Endothelial cell of umbilical vein (primary cell): Measurements from ENCODE around the gene PRKCB. TPM values are rescaled to one million over a fixed set of nuclear protein-coding genes. Genes with fewer than 3 reads are reported as not detected.

Experiments
- BruUV-seq: library from RNA; stranded (reverse); fragments of 400-500 nt; replicated peaks from 2 replicates; lab custom pipeline; 2021; lab: Mats Ljungman, UMichigan
- CTCF ChIA-PET: fragments of 300-600, 350-600 bp; sonication (Branson Sonifier 250); formaldehyde crosslinking; loops from one replicate; lab custom pipeline; 2021; ENCODE audit warnings: antibody characterized with exemption, inconsistent platforms; lab: Charles Lee
- POLR2A ChIA-PET: fragments of 300-600, 350-600 bp; sonication (Branson Sonifier 250); formaldehyde crosslinking; loops from one replicate; lab custom pipeline; 2021; ENCODE audit warnings: antibody characterized with exemption, inconsistent platforms; lab: Charles Lee
- DNase-seq: peaks from one replicate; pipeline ENCODE4 v3.0.0-alpha.2; 2011; ENCODE audit warnings: low read depth, low spot score
- FAIRE-seq: peaks from 2 replicates; lab custom pipeline; 2011; peaks lifted over from hg19 to GRCh38; lab: Jason Lieb, UNC
- H2AFZ ChIP-seq: 2 replicates; pipeline ENCODE4 v1.6.0; 2012; ENCODE audit warnings: low read depth, low read length, control low read depth, inconsistent platforms
- H3K27ac ChIP-seq: 2 replicates; pipeline ENCODE4 v1.5.1; 2011; ENCODE audit warnings: low read depth, mild to moderate bottlenecking, control low read depth, low read length, moderate library complexity; ENCODE audit not compliant: insufficient read depth
- H3K27me3 ChIP-seq, 2 experiments: 2 replicates each; pipeline versions ENCODE4 v1.6.0 to v1.6.1; 2011; ENCODE audit warnings: low read length in 2 of 2, mixed read lengths in 1 of 2; ENCODE audit not compliant: control insufficient read depth in 2 of 2, insufficient read depth in 2 of 2
- H3K36me3 ChIP-seq, 2 experiments: 2 replicates in 1 of 2; 3 replicates in 1 of 2; pipeline ENCODE4 v1.5.1; 2011; ENCODE audit warnings: low read length in 2 of 2, mild to moderate bottlenecking in 1 of 2, moderate library complexity in 1 of 2; ENCODE audit not compliant: control insufficient read depth in 2 of 2, insufficient read depth in 2 of 2; ENCODE audit errors: extremely low read depth in 1 of 2
- H3K4me1 ChIP-seq: 3 replicates; pipeline ENCODE4 v1.5.1; 2011; ENCODE audit warnings: mild to moderate bottlenecking, low read length; ENCODE audit not compliant: control insufficient read depth, insufficient read depth; ENCODE audit errors: extremely low read depth
- H3K4me2 ChIP-seq: 2 replicates; pipeline ENCODE4 v1.6.1; 2011; ENCODE audit warnings: low read length, control low read depth, mixed read lengths; ENCODE audit not compliant: insufficient read depth
- H3K4me3 ChIP-seq, 3 experiments: fragments of 200-600 bp in 1 of 3; sonication (generic), shearing (Covaris generic) in 1 of 3; replicated peaks in 1 of 3; 2 replicates each; pipeline ENCODE4 v1.5.1; 2011 to 2016; ENCODE audit warnings: control low read depth in 3 of 3, low read length in 3 of 3, mild to moderate bottlenecking in 2 of 3, inconsistent platforms in 1 of 3, low read depth in 1 of 3, moderate library complexity in 1 of 3; ENCODE audit not compliant: insufficient read depth in 1 of 3
- H3K79me2 ChIP-seq: 2 replicates; pipeline ENCODE4 v1.6.0; 2012; ENCODE audit warnings: low read length, inconsistent platforms; ENCODE audit not compliant: control insufficient read depth, insufficient read depth
- H3K9ac ChIP-seq: replicated peaks from 2 replicates; pipeline ENCODE3; 2011; ENCODE audit warnings: low read length, control low read depth; ENCODE audit not compliant: insufficient read depth; ENCODE audit errors: extremely low read depth
- H3K9me1 ChIP-seq: replicated peaks from 3 replicates; pipeline ENCODE4 v1.6.0; 2011; ENCODE audit warnings: mild to moderate bottlenecking, low read length; ENCODE audit not compliant: control insufficient read depth, insufficient read depth; ENCODE audit errors: extremely low read depth
- H3K9me3 ChIP-seq: replicated peaks from 2 replicates; pipeline ENCODE4 v1.5.1; 2012; ENCODE audit warnings: low read length, inconsistent platforms; ENCODE audit not compliant: control insufficient read depth, insufficient read depth
- H4K20me1 ChIP-seq: replicated peaks from 2 replicates; pipeline ENCODE3; 2011; ENCODE audit warnings: mild to moderate bottlenecking, low read length; ENCODE audit not compliant: control insufficient read depth, insufficient read depth; ENCODE audit errors: extremely low read depth
- EZH2 ChIP-seq: IDR thresholded peaks from 2 replicates; pipeline ENCODE4 v1.6.1; 2012; ENCODE audit warnings: borderline replicate concordance, low read depth, mild to moderate bottlenecking, moderate library complexity, low read length, inconsistent platforms; ENCODE audit not compliant: severe bottlenecking
- FOS ChIP-seq: IDR thresholded peaks from 2 replicates; pipeline ENCODE4 v1.6.1; 2011; ENCODE audit warnings: mild to moderate bottlenecking, low read length, moderate library complexity, borderline replicate concordance; ENCODE audit not compliant: insufficient read depth
- GATA2 ChIP-seq: IDR thresholded peaks from 2 replicates; pipeline ENCODE4 v1.7.0; 2011; ENCODE audit warnings: low read depth, mild to moderate bottlenecking, moderate library complexity, mixed read lengths, low read length; ENCODE audit not compliant: insufficient read length, insufficient read depth
- JUN ChIP-seq: IDR thresholded peaks from 2 replicates; pipeline ENCODE4 v1.6.1; 2011; ENCODE audit warnings: borderline replicate concordance, low read depth; ENCODE audit not compliant: insufficient read length, insufficient read depth
- MYC ChIP-seq: IDR thresholded peaks from one replicate; pipeline ENCODE4 v1.6.1; 2011; ENCODE audit warnings: mild to moderate bottlenecking, low read depth, low read length
- POLR2A ChIP-seq: IDR thresholded peaks from 2 replicates; pipeline ENCODE4 v1.6.1; 2012; ENCODE audit warnings: low read depth, mild to moderate bottlenecking, control low read depth, low read length
- POLR2AphosphoS5 ChIP-seq: IDR thresholded peaks from 2 replicates; pipeline ENCODE4 v1.6.1; 2012; ENCODE audit warnings: low read depth, mild to moderate bottlenecking, control low read depth, low read length, moderate library complexity; ENCODE audit not compliant: insufficient read depth
- dilution Hi-C: fragments of 300-500 bp; cut with MboI; formaldehyde crosslinking; loops from one replicate; pipeline ENCODE4 v1.15.0; 2019; ENCODE audit warnings: low sequenced_read_pairs; ENCODE audit not compliant: extremely low pct_ligation_motif_present
- intact Hi-C: fragments of 100-400 bp; cut with micrococcal nuclease; formaldehyde crosslinking; loops from one replicate; pipeline ENCODE4 v1.10.0; 2022
- polyA plus RNA-seq, 4 experiments: library from polyadenylated mRNA; depleted of rRNA in 3 of 4; stranded (reverse) in 3 of 4; unstranded in 1 of 4; fragments of >200 nt; gene quantifications; 2 replicates each; pipeline versions ENCODE4 v1.2.1 to v1.2.3, GENCODE V29; 2011 to 2012; ENCODE audit warnings: missing spikeins in 1 of 4
- total RNA-seq: library from RNA; stranded (reverse); gene quantifications from 2 replicates; pipeline ENCODE4 v1.2.3, GENCODE V29; 2021
- TF ChIP-seq, protein P1 (sequence below), 2 donors: IDR thresholded peaks; 1 replicate in 1 of 2; 2 replicates in 1 of 2; pipeline ENCODE4 v1.5.1; 2011; ENCODE audit warnings: low read length in 2 of 2, mild to moderate bottlenecking in 2 of 2, moderate library complexity in 2 of 2, control low read depth in 1 of 2, inconsistent platforms in 1 of 2, low read depth in 1 of 2; ENCODE audit not compliant: insufficient read depth in 1 of 2; ENCODE audit errors: extremely low read depth in 1 of 2
- TF ChIP-seq, protein P2 (sequence below): IDR thresholded peaks from 2 replicates; pipeline ENCODE4 v1.6.1; 2011; ENCODE audit not compliant: insufficient read depth, insufficient read length

The PRKCB gene
- total and polyA plus RNA-seq, 2 donors (not counting 3 experiments of a cell fraction or from before 2014, with no cell fraction given) = 0.01 TPM; not detected in 1

DNA sequence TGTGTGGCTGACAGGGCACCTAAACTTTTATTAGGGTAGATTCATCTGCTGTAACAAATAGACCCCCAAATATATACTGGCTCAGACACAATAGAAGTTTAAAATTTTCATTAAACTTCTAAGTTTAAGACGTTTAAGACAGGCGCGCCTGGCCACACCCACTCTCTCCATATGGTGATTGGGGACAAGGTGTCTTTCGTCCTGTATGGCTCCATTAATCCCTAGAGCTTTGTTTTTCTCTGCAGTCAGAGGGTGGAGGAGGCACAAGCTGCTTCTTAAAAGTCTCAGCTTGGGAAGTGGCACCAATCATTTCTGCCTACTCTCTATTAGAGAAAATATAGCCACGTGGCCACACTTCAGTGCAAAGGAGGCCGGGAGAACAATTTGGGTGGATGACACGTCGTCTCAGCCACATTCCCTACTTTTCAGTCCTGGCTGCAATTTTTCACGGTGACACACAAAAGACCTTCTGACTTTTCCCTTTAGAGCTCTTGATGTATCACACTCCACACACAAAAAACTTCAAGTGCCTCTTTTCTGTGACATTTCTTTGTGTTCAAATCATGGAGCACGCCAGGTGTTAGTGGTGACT, 294.8 kb downstream of the PRKCB start:
- POLR2A ChIA-PET = no interaction called here
- TF ChIP-seq POLR2AphosphoS5 (no peak), MYC (no peak), EZH2 (no peak), JUN (no peak), POLR2A (no peak), GATA2 (no peak), FOS (no peak)
- TF ChIP-seq, protein P1, sequence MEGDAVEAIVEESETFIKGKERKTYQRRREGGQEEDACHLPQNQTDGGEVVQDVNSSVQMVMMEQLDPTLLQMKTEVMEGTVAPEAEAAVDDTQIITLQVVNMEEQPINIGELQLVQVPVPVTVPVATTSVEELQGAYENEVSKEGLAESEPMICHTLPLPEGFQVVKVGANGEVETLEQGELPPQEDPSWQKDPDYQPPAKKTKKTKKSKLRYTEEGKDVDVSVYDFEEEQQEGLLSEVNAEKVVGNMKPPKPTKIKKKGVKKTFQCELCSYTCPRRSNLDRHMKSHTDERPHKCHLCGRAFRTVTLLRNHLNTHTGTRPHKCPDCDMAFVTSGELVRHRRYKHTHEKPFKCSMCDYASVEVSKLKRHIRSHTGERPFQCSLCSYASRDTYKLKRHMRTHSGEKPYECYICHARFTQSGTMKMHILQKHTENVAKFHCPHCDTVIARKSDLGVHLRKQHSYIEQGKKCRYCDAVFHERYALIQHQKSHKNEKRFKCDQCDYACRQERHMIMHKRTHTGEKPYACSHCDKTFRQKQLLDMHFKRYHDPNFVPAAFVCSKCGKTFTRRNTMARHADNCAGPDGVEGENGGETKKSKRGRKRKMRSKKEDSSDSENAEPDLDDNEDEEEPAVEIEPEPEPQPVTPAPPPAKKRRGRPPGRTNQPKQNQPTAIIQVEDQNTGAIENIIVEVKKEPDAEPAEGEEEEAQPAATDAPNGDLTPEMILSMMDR (IDR thresholded peaks at IDR 0.05; ENCODE audit: extremely low read depth in 1 of 2, insufficient read depth in 1 of 2, low read depth in 1 of 2, low read length in 2 of 2) = no peak
- TF ChIP-seq, protein P2, sequence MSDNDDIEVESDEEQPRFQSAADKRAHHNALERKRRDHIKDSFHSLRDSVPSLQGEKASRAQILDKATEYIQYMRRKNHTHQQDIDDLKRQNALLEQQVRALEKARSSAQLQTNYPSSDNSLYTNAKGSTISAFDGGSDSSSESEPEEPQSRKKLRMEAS = no peak

More for the DNA sequence above, 294.8 kb downstream of the PRKCB start:
- Histone ChIP-seq H3K9me1 (no peaks in the 10 kb centered on the region), H3K4me1 (no peaks in the 10 kb centered on the region), H2AFZ (no peak overlapping the region), H3K9me3 (no peaks in the 10 kb centered on the region), H3K79me2 (no peaks in the 10 kb centered on the region), H3K4me3 (no peak overlapping the region), H3K36me3 (no peaks in the 10 kb centered on the region), H3K4me2 (no peak overlapping the region), H3K9ac (no peak overlapping the region), H3K27ac (no peak overlapping the region), H3K27me3 (no peaks in the 10 kb centered on the region), H4K20me1 (no peaks in the 10 kb centered on the region)
- FAIRE-seq = no peak
- CTCF ChIA-PET = interaction anchor here (0.8 to 1.8 kb wide), 3 partner anchors 60 to 123 kb away, joined by 3 to 5 read pairs (median 3); no protein-coding TSS in a partner anchor
- no TSS peak for BruUV-seq
- intact Hi-C loops = no loop called here
- no peak for DNase-seq
- dilution Hi-C loops = no loop called here
